IMR-90 (cell line): ENCODE measurements around the gene DVL2. TPM values are rescaled to one million over a fixed set of nuclear protein-coding genes. Genes with fewer than 3 reads are reported as not detected.
A peak's percentile ranks its signal among the peaks of the same experiment; 100 is the strongest.

Source experiments
- ATAC-seq: fragments of 200-7000 bp; cut with Tn5 transposase; 2 replicates; pipeline ENCODE4 v1.9.1; 2020; ENCODE audit warnings: low read depth, mild to moderate bottlenecking, moderate library complexity
- BruUV-seq: library from RNA; stranded (reverse); fragments of 400-500 nt; replicated peaks from 2 replicates; lab custom pipeline; 2021; lab: Mats Ljungman, UMichigan
- CTCF ChIA-PET: fragments of 300-600 bp; formaldehyde crosslinking; extraction: SDS; loops from one replicate; lab custom pipeline; 2021; ENCODE audit warnings: antibody characterized with exemption; lab: Yijun Ruan, JAX
- POLR2A ChIA-PET: fragments of 300-600 bp; sonication (Branson Sonifier 250); formaldehyde crosslinking; loops from one replicate; lab custom pipeline; 2022; ENCODE audit warnings: antibody characterized with exemption; ENCODE audit not compliant: unreplicated experiment; lab: Charles Lee
- DNase-seq: peaks from one replicate; pipeline ENCODE4 v3.0.0; 2013
- H2AFZ ChIP-seq: replicated peaks from 2 replicates; pipeline ENCODE3; 2013; ENCODE audit warnings: low read length, mild to moderate bottlenecking; ENCODE audit not compliant: poor library complexity
- H2AK5ac ChIP-seq: 2 replicates; pipeline ENCODE4 v1.6.1; 2013; ENCODE audit warnings: low read depth, low read length, inconsistent platforms
- H2AK9ac ChIP-seq: replicated peaks from 2 replicates; pipeline ENCODE3; 2013; ENCODE audit warnings: mild to moderate bottlenecking, low read depth, low read length, moderate library complexity; ENCODE audit not compliant: poor library complexity
- H2BK120ac ChIP-seq: 2 replicates; pipeline ENCODE4 v1.6.1; 2013; ENCODE audit warnings: low read depth, low read length, inconsistent platforms
- H2BK15ac ChIP-seq: 3 replicates; pipeline ENCODE4 v1.6.1; 2013; ENCODE audit warnings: low read depth, low read length, inconsistent platforms
- H2BK20ac ChIP-seq: 2 replicates; pipeline ENCODE4 v1.6.1; 2013; ENCODE audit warnings: low read depth, mild to moderate bottlenecking, inconsistent platforms, low read length, moderate library complexity
- H2BK5ac ChIP-seq: 2 replicates; pipeline ENCODE4 v1.6.1; 2013; ENCODE audit warnings: mild to moderate bottlenecking, low read depth, low read length, inconsistent platforms; ENCODE audit not compliant: poor library complexity, severe bottlenecking
- H3K14ac ChIP-seq: replicated peaks from 2 replicates; pipeline ENCODE4 v1.6.1; 2013; ENCODE audit warnings: low read depth, low read length, inconsistent platforms
- H3K18ac ChIP-seq: 2 replicates; pipeline ENCODE4 v1.6.1; 2013; ENCODE audit warnings: low read depth, low read length, control low read depth
- H3K23ac ChIP-seq: 2 replicates; pipeline ENCODE4 v1.6.1; 2013; ENCODE audit warnings: low read depth, low read length, inconsistent platforms
- H3K27ac ChIP-seq: 2 replicates; pipeline ENCODE4 v1.5.1; 2013; ENCODE audit warnings: mild to moderate bottlenecking, control low read depth, low read length; ENCODE audit not compliant: insufficient read depth
- H3K27me3 ChIP-seq: 2 replicates; pipeline ENCODE4 v1.6.1; 2013; ENCODE audit warnings: low read length; ENCODE audit not compliant: control insufficient read depth, insufficient read depth
- H3K36me3 ChIP-seq: 2 replicates; pipeline ENCODE4 v1.6.1; 2013; ENCODE audit warnings: low read length, mixed read lengths; ENCODE audit not compliant: control insufficient read depth, insufficient read depth
- H3K4ac ChIP-seq: 2 replicates; pipeline ENCODE4 v1.6.1; 2013; ENCODE audit warnings: low read depth, low read length, inconsistent platforms
- H3K4me1 ChIP-seq: 2 replicates; pipeline ENCODE4 v1.6.1; 2013; ENCODE audit warnings: low read length, mixed read lengths; ENCODE audit not compliant: control insufficient read depth, insufficient read depth
- H3K4me2 ChIP-seq: 2 replicates; pipeline ENCODE4 v1.6.1; 2013; ENCODE audit warnings: low read depth, mild to moderate bottlenecking, control low read depth, low read length, moderate library complexity
- H3K4me3 ChIP-seq: 2 replicates; pipeline ENCODE4 v1.5.1; 2013; ENCODE audit warnings: low read depth, mild to moderate bottlenecking, control low read depth, low read length, moderate library complexity; ENCODE audit not compliant: insufficient read depth
- H3K56ac ChIP-seq: 2 replicates; pipeline ENCODE4 v1.6.1; 2013; ENCODE audit warnings: low read length, inconsistent platforms; ENCODE audit not compliant: insufficient read depth; ENCODE audit errors: extremely low read depth
- H3K79me1 ChIP-seq, 2 experiments: 2 replicates each; pipeline ENCODE4 v1.6.1; 2013; ENCODE audit warnings: low read length in 2 of 2, inconsistent platforms in 1 of 2, low read depth in 1 of 2
- H3K9ac ChIP-seq: 2 replicates; pipeline ENCODE4 v1.6.1; 2013; ENCODE audit warnings: low read depth, low read length, control low read depth
- H3K9me1 ChIP-seq: 2 replicates; pipeline ENCODE4 v1.6.1; 2013; ENCODE audit warnings: low read length, inconsistent platforms; ENCODE audit not compliant: insufficient read depth
- H3K9me3 ChIP-seq: 2 replicates; pipeline ENCODE4 v1.6.1; 2013; ENCODE audit warnings: low read length; ENCODE audit not compliant: control insufficient read depth, insufficient read depth
- H4K20me1 ChIP-seq: 2 replicates; pipeline ENCODE4 v1.6.1; 2013; ENCODE audit warnings: low read length, inconsistent platforms; ENCODE audit not compliant: insufficient read depth
- H4K5ac ChIP-seq: 2 replicates; pipeline ENCODE4 v1.6.1; 2013; ENCODE audit warnings: mild to moderate bottlenecking, low read depth, low read length, control low read depth
- H4K8ac ChIP-seq, 2 experiments: 2 replicates each; pipeline ENCODE4 v1.6.1; 2013; ENCODE audit warnings: low read depth in 2 of 2, low read length in 2 of 2, control low read depth in 1 of 2, inconsistent platforms in 1 of 2
- H4K91ac ChIP-seq: 2 replicates; pipeline ENCODE4 v1.6.1; 2013; ENCODE audit warnings: low read depth, low read length, inconsistent platforms; ENCODE audit not compliant: insufficient read depth
- CEBPB ChIP-seq: IDR thresholded peaks from 2 replicates; pipeline ENCODE4 v1.6.1; 2012; ENCODE audit warnings: low read depth, low read length, improper control_type of control experiment
- CTCF ChIP-seq: conservative IDR thresholded peaks from 2 replicates; pipeline ENCODE4 v1.5.1; 2012; ENCODE audit warnings: mild to moderate bottlenecking, low read depth, low read length, improper control_type of control experiment
- ELK1 ChIP-seq: fragments of 150-350 bp; IDR thresholded peaks from 2 replicates; pipeline ENCODE4 v1.6.1; 2016; ENCODE audit warnings: low read depth, mild to moderate bottlenecking, low read length, moderate library complexity, borderline replicate concordance
- FOS ChIP-seq: fragments of 150-350 bp; IDR thresholded peaks from 2 replicates; pipeline ENCODE4 v1.6.1; 2016; ENCODE audit warnings: low read depth, low read length
- MAFK ChIP-seq: IDR thresholded peaks from 2 replicates; pipeline ENCODE4 v1.6.1; 2012; ENCODE audit warnings: low read depth, low read length, improper control_type of control experiment
- MAZ ChIP-seq: IDR thresholded peaks from 2 replicates; pipeline ENCODE4 v1.6.1; 2012; ENCODE audit warnings: low read depth, mild to moderate bottlenecking, low read length, improper control_type of control experiment, moderate library complexity, borderline replicate concordance
- POLR2A ChIP-seq: IDR thresholded peaks from 2 replicates; pipeline ENCODE4 v1.6.1; 2012; ENCODE audit warnings: mild to moderate bottlenecking, low read depth, low read length
- RFX5 ChIP-seq: IDR thresholded peaks from 2 replicates; pipeline ENCODE4 v1.8.0; 2012; ENCODE audit warnings: low read depth, mild to moderate bottlenecking, low read length, moderate library complexity
- SMC3 ChIP-seq: fragments of 150-350 bp; IDR thresholded peaks from 2 replicates; pipeline ENCODE4 v1.6.1; 2016; ENCODE audit warnings: low read depth, mild to moderate bottlenecking, antibody characterized with exemption, low read length, moderate library complexity
- USF2 ChIP-seq: fragments of 150-350 bp; IDR thresholded peaks from 2 replicates; pipeline ENCODE4 v1.6.1; 2017; ENCODE audit warnings: mild to moderate bottlenecking, antibody characterized with exemption, low read length, low read depth
- WGBS, 2 experiments: methylation state at CpG; one replicate each; pipeline versions ENCODE4 v1.1.5 to v1.1.7; 2013; ENCODE audit warnings: missing lambda C conversion rate in 2 of 2; ENCODE audit not compliant: insufficient read length in 1 of 2; ENCODE audit errors: extremely low coverage in 2 of 2; 5-methylcytosine and 5-hydroxymethylcytosine counted together
- dilution Hi-C: fragments of 300-500 bp; cut with HindIII; formaldehyde crosslinking; loops from one replicate; pipeline ENCODE4 v1.14.3; 2018; ENCODE audit warnings: low sequenced_read_pairs; ENCODE audit not compliant: unreplicated experiment
- in situ Hi-C: fragments of 300-500 bp; cut with MboI; formaldehyde crosslinking; loops from 3 replicates; pipeline ENCODE4 v1.14.3; 2019; ENCODE audit warnings: low sequenced_read_pairs, inconsistent platforms, mixed read lengths
- intact Hi-C: fragments of 100-400 bp; cut with micrococcal nuclease; formaldehyde crosslinking; loops from 2 replicates; pipeline ENCODE4 v1.10.0; 2022
- polyA plus RNA-seq, 3 experiments: library from polyadenylated mRNA; depleted of rRNA; stranded (reverse); fragments of >200 nt; gene quantifications; 2 replicates each; pipeline ENCODE4 v1.2.3, GENCODE V29; 2012; ENCODE audit warnings: low replicate concordance in 1 of 3
- total RNA-seq: library from RNA; depleted of rRNA; stranded (reverse); fragments of >200 nt; gene quantifications from 2 replicates; pipeline ENCODE4 v1.2.3, GENCODE V29; 2012

DVL2 gene
- total and polyA plus RNA-seq, 2 of the 4 experiments (the other 2 are of a cell fraction) = 11.8 to 21.3 TPM

GRCh38 chr17:7262935-7263800, 28.9 kb upstream of the DVL2 start (continued):
- TF ChIP-seq SMC3 (no peak), FOS (no peak), MAZ (no peak)

GRCh38 chr17:7262192-7262934, 28.0 kb upstream of the DVL2 start, which contains the start of gene CLDN7:
Gene CLDN7 (minus strand): TSS chr17:7262478. CDS start chr17:7262043, 435 bp downstream.
- in situ Hi-C loops (no loop called here), dilution Hi-C loops (no loop called here), intact Hi-C loops (no loop called here)
- Histone ChIP-seq H3K9me3 (no peaks in the 10 kb centered on the region), H3K23ac (peak within 1 kb of the TSS; percentile 91; the same call in 1 of the 2 replicates), H3K14ac (peak within 1 kb of the TSS; percentile 96), H4K20me1 (no peaks in the 10 kb centered on the region), H3K79me1 (no peaks in the 10 kb centered on the region), H2AK5ac (peak within 1 kb of the TSS; percentile 81), H2AFZ (peak within 1 kb of the TSS; percentile 90), H2AK9ac (peak within 1 kb of the TSS; percentile 86), H4K91ac (peak within 1 kb of the TSS; percentile 79), H3K56ac (no peak within 1 kb of the TSS; the same call in 1 of the 2 replicates), H2BK20ac (peak within 1 kb of the TSS; percentile 2), H3K27ac (no peak within 1 kb of the TSS), H3K9ac (no peak within 1 kb of the TSS), H3K9me1 (peaks cover 10% of the 10 kb centered on the region), H3K18ac (0 out of 2 replicates have a peak within 1 kb of the TSS, but pooled peaks have one; percentile 9), H3K4me2 (peak within 1 kb of the TSS; percentile 82), H4K5ac (peak within 1 kb of the TSS; percentile 86), H3K4me3 (peak within 1 kb of the TSS; percentile 37; the same call in 1 of the 2 replicates), H3K27me3 (peaks cover 13% of the 10 kb centered on the region; the same call in 1 of the 2 replicates), H3K4ac (peak within 1 kb of the TSS; percentile 77), H3K36me3 (peaks cover 17% of the 10 kb centered on the region), H3K4me1 (peaks cover 11% of the 10 kb centered on the region), H4K8ac (peak within 1 kb of the TSS; percentile 78 to 98; a peak in 3 of 4 replicates), H2BK5ac (no peak within 1 kb of the TSS), H2BK15ac (peak within 1 kb of the TSS; percentile 89; the same call in 2 of the 3 replicates), H2BK120ac (peak within 1 kb of the TSS; percentile 88)
- ATAC-seq (no peak), DNase-seq (no peak)
- ChIA-PET CTCF (no interaction called here), POLR2A (no interaction called here)
- 24% methylated on average over 37 of the region's 64 CpGs; no CpG with 5 or more reads in 1 of the 2 experiments for WGBS, 2 experiments
- BruUV-seq = no TSS peak
- TF ChIP-seq RFX5 = no peak
- TF ChIP-seq CTCF = no peak
- TF ChIP-seq SMC3 = no peak
- TF ChIP-seq POLR2A = no peak
- TF ChIP-seq CEBPB = no peak
- TF ChIP-seq ELK1 = no peak
- TF ChIP-seq USF2 = no peak
- TF ChIP-seq MAFK = no peak
